ENCODE measurements around the gene NDUFB6.
"Not testable (repeated sequence)": the region's sequence is repeated elsewhere in the genome, so short reads cannot be mapped to it uniquely, and the experiment has no call there.

Gene NDUFB6

DNA sequence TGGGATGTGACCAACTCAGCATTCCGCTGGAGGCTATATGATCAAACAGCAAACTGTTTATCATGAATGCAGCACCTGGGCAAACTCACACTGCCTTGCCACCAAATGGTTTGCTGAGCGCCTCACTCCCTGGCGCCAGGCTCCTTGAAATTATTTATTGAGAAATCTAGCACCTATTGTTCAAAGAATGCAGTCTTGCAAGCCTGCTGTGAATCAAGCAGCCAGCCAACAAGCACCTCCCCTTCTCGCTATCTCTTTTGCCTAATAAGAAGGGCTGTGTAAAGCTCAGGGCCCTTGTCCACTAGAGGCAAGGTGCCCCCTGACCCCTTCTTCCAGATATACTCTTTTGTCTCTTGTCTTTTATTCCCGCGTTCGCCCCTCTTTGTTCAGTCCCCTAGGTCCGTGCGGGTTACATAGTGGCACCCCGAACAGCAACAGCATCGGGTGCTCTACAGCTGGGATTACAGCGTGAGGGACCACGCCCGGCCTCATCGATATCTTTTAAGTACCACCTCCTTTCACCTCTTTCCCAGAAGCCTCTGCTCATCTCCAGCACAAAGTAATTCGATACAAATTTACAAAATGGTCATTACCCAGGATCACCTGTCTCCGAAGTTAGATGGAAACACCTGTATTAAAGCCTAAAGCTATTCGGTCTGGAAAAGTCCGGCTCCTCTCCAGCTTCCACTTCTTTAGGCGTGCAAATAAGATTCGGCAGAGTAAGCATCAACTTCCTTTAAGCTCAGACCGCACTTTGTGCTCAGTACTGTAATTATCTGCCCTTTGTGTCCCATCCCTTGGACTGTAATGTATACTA, 47.9 kb downstream of the NDUFB6 start:
- no peak for DNase-seq (ENCODE audit: low read depth in 1 of 2, low spot score in 1 of 2)

DNA sequence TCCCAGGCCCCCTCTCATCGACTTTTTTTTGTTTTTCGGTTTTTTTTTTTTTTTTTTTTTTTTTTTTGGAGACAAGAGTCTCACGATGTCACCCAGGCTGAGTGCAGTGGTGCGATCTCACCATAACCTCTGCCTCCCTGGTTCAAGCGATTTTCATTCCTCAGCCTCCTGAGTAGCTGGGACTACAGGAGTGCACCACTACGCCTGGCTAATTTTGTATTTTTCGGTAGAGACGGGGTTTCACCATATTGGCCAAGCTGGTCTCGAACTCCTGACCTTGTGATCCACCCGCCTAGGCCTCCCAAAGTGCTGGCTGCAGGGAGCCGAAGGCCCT, 48.4 kb downstream of the NDUFB6 start:
- DNase-seq (ENCODE audit: low read depth in 1 of 2, low spot score in 1 of 2) = not testable (repeated sequence)

DNA sequence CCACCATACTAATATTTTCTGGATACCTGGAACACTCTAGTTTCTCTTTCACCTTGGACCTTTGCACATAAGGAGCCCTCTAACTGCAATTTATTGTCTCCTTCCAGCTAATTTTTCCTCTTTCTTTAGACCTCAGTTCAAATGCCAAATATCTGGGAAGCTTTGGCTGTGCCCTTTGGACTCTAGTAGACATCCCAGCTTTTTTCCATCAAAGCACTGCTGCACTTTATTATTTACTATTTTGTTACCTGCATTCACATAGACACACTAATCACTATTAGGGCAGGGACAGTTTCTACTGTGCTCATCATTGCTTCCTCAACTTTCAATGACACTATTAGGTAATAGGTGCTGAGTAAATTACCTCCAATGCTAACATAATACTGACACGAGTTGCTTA, 49.0 kb downstream of the NDUFB6 start:
- no peak for DNase-seq (ENCODE audit: low read depth in 1 of 2, low spot score in 1 of 2)

DNA sequence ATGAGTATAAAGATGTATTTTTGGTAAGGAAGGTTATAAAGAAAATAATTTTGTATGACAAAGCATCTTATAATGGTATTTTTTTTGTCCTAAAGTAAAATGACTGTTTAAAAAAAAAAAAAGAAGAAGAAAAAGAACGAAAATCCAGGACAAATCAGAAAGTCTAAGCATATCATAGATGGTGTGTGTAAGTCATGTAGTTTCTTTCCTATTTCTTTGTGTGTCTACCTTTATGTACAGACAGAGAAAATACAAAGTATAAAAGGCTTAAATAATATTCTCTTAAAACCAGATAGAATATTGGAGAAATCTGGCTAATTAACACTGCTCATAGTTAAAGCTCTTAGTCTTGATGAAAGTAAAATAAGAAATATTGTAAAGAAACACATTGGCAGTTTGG, 54.7 kb downstream of the NDUFB6 start:
- no peak for DNase-seq (ENCODE audit: low read depth in 1 of 2, low spot score in 1 of 2)

DNA sequence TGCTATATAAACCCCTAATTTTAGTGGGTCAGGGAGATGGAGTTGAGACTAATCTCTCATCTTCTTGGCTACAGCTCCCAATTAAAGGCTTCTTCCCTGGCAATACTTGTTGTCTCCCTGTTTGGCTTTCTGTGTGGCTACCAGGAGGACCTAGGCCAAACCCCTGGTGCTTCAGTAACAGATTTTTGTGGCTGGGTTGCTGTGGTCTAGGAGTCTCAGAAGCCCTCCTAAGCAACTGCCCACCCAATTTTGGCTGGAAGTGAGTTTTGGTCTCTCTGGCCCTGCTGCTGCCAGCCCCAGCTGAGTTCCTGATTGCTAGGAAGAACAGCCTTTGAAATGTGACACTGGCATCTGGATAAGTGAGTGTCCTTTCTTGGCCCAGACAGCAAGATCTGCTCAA, 56.7 kb downstream of the NDUFB6 start:
- no peak for DNase-seq (ENCODE audit: low read depth in 1 of 2, low spot score in 1 of 2)

DNA sequence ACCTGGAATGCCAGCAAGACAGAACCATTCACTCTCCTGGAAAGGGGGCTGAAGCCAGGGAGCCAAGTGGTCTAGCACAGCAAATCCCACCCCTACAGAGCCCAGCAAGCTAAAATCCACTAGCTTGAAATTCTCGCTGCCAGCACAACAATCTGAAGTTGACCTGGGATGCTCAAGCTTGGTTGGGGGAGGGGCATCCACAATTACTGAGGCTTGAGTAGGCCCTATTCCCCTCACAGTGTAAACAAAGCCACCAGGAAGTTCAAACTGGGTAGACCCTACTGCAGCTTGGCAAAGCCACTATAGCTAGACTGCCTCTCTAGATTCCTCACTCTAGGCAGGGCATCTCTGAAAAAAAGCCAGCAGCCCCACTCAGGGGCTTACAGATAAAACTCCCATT, 64.2 kb downstream of the NDUFB6 start:
- DNase-seq (ENCODE audit: low read depth in 1 of 2, low spot score in 1 of 2) = no peak

DNA sequence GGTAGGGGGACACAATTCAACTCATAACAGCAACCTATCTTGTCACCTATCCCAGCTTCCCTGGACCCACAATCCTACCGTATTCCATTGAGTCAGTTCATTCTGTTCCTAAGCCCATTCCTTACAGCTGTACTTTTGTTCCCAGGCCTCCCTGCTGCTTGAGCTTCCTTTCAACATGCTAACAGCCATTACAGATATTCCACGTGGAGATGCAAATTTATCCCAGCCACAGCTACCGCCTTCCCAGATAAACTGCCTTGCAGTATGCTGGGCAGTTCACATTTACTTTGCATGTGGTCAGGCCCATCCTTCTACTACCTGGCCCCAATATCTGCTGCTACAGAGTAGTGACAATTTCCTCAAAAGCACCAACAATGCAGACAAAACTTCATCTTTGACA, 70.0 kb downstream of the NDUFB6 start:
- DNase-seq (ENCODE audit: low read depth in 1 of 2, low spot score in 1 of 2) = no peak
